ENCODE data around the gene KCTD16. TPM values are rescaled to one million over a fixed set of nuclear protein-coding genes. Genes with fewer than 3 reads are reported as not detected.

The KCTD16 gene
- total RNA-seq, 4 donors from 2014 or later: not detected

GRCh38 chr5:144367991-144368390 is 197.3 kb downstream of the KCTD16 start:
- Histone ChIP-seq H3K9me3 (no peaks in the 10 kb centered on the region), H3K27me3 (no peaks in the 10 kb centered on the region), H3K36me3 (no peaks in the 10 kb centered on the region), H3K27ac (no peak overlapping the region), H3K4me1 (no peaks in the 10 kb centered on the region), H3K4me3 (no peak overlapping the region)
- intact Hi-C loops (cut with DNase I): no loop called here
- DNase-seq: no peak
- no peak for TF ChIP-seq POLR2A (IDR thresholded peaks at IDR 0.05)
- TF ChIP-seq CTCF (IDR thresholded peaks at IDR 0.05): no peak
- 74 to 89% methylated on average over 3 of the region's 3 CpGs for WGBS, 2 donors

- WGBS, 2 donors: 49 to 71% methylated on average over 4 of the region's 4 CpGs
- Histone ChIP-seq H3K4me3 (no peak overlapping the region), H3K4me1 (no peaks in the 10 kb centered on the region), H3K27me3 (no peaks in the 10 kb centered on the region), H3K27ac (no peak overlapping the region), H3K9me3 (no peaks in the 10 kb centered on the region), H3K36me3 (no peaks in the 10 kb centered on the region)
- intact Hi-C loops (cut with DNase I): no loop called here
- DNase-seq: no peak
- TF ChIP-seq CTCF (IDR thresholded peaks at IDR 0.05) (no peak), POLR2A (IDR thresholded peaks at IDR 0.05) (no peak)
Measured at GRCh38 chr5:144368556-144368955, 197.9 kb downstream of the KCTD16 start.

- Histone ChIP-seq H3K27ac (no peak overlapping the region), H3K9me3 (no peaks in the 10 kb centered on the region), H3K4me1 (no peaks in the 10 kb centered on the region), H3K27me3 (no peaks in the 10 kb centered on the region), H3K4me3 (no peak overlapping the region), H3K36me3 (no peaks in the 10 kb centered on the region)
- TF ChIP-seq POLR2A (IDR thresholded peaks at IDR 0.05): no peak
- TF ChIP-seq CTCF (IDR thresholded peaks at IDR 0.05): no peak
- intact Hi-C loops (cut with DNase I): no loop called here
- no peak for DNase-seq
- 74 to 81% methylated on average over 4 of the region's 4 CpGs for WGBS, 2 donors
Measured at GRCh38 chr5:144369006-144369405, 198.3 kb downstream of the KCTD16 start.

GRCh38 chr5:144370273-144370672 is 199.6 kb downstream of the KCTD16 start:
- Histone ChIP-seq H3K4me3 (no peak overlapping the region), H3K27ac (no peak overlapping the region), H3K4me1 (no peaks in the 10 kb centered on the region), H3K27me3 (no peaks in the 10 kb centered on the region), H3K9me3 (no peaks in the 10 kb centered on the region), H3K36me3 (no peaks in the 10 kb centered on the region)
- TF ChIP-seq POLR2A (IDR thresholded peaks at IDR 0.05) (no peak), CTCF (IDR thresholded peaks at IDR 0.05) (no peak)
- DNase-seq: no peak
- 39 to 54% methylated on average over 3 of the region's 3 CpGs for WGBS, 2 donors
- intact Hi-C loops (cut with DNase I): no loop called here

GRCh38 chr5:144374637-144375036 is 204.0 kb downstream of the KCTD16 start:
- TF ChIP-seq CTCF (IDR thresholded peaks at IDR 0.05) (no peak), POLR2A (IDR thresholded peaks at IDR 0.05) (no peak)
- Histone ChIP-seq H3K9me3 (no peaks in the 10 kb centered on the region), H3K4me1 (no peaks in the 10 kb centered on the region), H3K4me3 (no peak overlapping the region), H3K36me3 (no peaks in the 10 kb centered on the region), H3K27ac (no peak overlapping the region), H3K27me3 (no peaks in the 10 kb centered on the region)
- 88 to 93% methylated on average over 1 of the region's 1 CpG for WGBS, 2 donors
- no peak for DNase-seq
- intact Hi-C loops (cut with DNase I): no loop called here
